K562 (cell line): ENCODE data around the gene DAO. TPM values are rescaled to one million over a fixed set of nuclear protein-coding genes. Genes with fewer than 3 reads are reported as not detected.

Experiments used
- ARHGAP35 ChIP-seq: fragments of 450-650 bp; IDR thresholded peaks from 2 replicates; pipeline ENCODE4 v1.6.1; 2018; ENCODE audit not compliant: partially characterized antibody
- CCAR2 ChIP-seq: fragments of 200-400 bp; formaldehyde crosslinking; IDR thresholded peaks from 2 replicates; pipeline ENCODE4 v1.6.1; 2017; ENCODE audit warnings: mild to moderate bottlenecking, low read depth, low read length
- CHD4 ChIP-seq: fragments of 200-600 bp; sonication (generic); IDR thresholded peaks from 3 replicates; pipeline ENCODE4 v1.6.1; 2012; ENCODE audit warnings: low read depth, mild to moderate bottlenecking, mixed read lengths, low read length, inconsistent platforms; ENCODE audit not compliant: insufficient read depth, insufficient replicate concordance, poor library complexity, severe bottlenecking
- KHSRP ChIP-seq: fragments of 450-650 bp; IDR thresholded peaks from 2 replicates; pipeline ENCODE4 v1.6.1; 2017
- MCM7 ChIP-seq, 2 experiments: fragments of 450-650 bp; IDR thresholded peaks; 2 replicates each; pipeline ENCODE4 v1.6.1; 2016 to 2018
- NELFE ChIP-seq: IDR thresholded peaks from 2 replicates; pipeline ENCODE4 v1.6.1; 2011; ENCODE audit warnings: mild to moderate bottlenecking; ENCODE audit not compliant: insufficient read depth, insufficient read length
- NFXL1 ChIP-seq: fragments of 450-650 bp; formaldehyde crosslinking; IDR thresholded peaks from 2 replicates; pipeline ENCODE4 v1.4.0; 2021; ENCODE audit warnings: mild to moderate bottlenecking
- PHB2 ChIP-seq: fragments of 450-650 bp; IDR thresholded peaks from 2 replicates; pipeline ENCODE4 v1.6.1; 2017; ENCODE audit warnings: low read depth
- POLR2AphosphoS2 ChIP-seq: IDR thresholded peaks from 2 replicates; pipeline ENCODE4 v1.6.1; 2012; ENCODE audit warnings: low read length, improper control_type of control experiment
- POLR2G ChIP-seq: fragments of 200-400 bp; formaldehyde crosslinking; IDR thresholded peaks from 2 replicates; pipeline ENCODE4 v1.6.1; 2017; ENCODE audit warnings: low read depth, mild to moderate bottlenecking, antibody characterized with exemption, low read length, moderate library complexity
- RBM34 ChIP-seq: fragments of 200-400 bp; formaldehyde crosslinking; IDR thresholded peaks from 2 replicates; pipeline ENCODE4 v1.6.1; 2018; ENCODE audit warnings: low read length, borderline replicate concordance; ENCODE audit not compliant: insufficient read depth
- RUNX1 ChIP-seq: sonication (generic); IDR thresholded peaks from 2 replicates; pipeline ENCODE4 v1.6.1; 2016; ENCODE audit warnings: antibody characterized with exemption, low read depth
- TEAD4 ChIP-seq, 2 experiments: sonication (generic) in 1 of 2; formaldehyde crosslinking in 1 of 2; IDR thresholded peaks; 2 replicates each; pipeline versions ENCODE4 v1.6.1 to v1.8.0; 2012 to 2022; ENCODE audit warnings: borderline replicate concordance in 1 of 2, inconsistent platforms in 1 of 2, low read length in 1 of 2, mild to moderate bottlenecking in 1 of 2, missing genetic modification reagents in 1 of 2
- ZFP30 ChIP-seq: fragments of 250-450 bp; sonication (Bioruptor Pico); IDR thresholded peaks from 2 replicates; pipeline ENCODE4 v1.8.0; 2022; ENCODE audit warnings: moderate library complexity, mild to moderate bottlenecking, inconsistent platforms, borderline replicate concordance
- ZNF583 ChIP-seq: fragments of 250-450 bp; sonication (Bioruptor Pico); IDR thresholded peaks from 2 replicates; pipeline ENCODE4 v1.4.0; 2020
- ZNF586 ChIP-seq: fragments of 450-650 bp; formaldehyde crosslinking; conservative IDR thresholded peaks from 2 replicates; pipeline ENCODE4 v1.4.0; 2020; ENCODE audit warnings: mild to moderate bottlenecking, moderate library complexity
- polyA plus RNA-seq, 8 experiments: library from polyadenylated mRNA; depleted of rRNA in 4 of 8; stranded (reverse) in 5 of 8; unstranded in 3 of 8; fragments of >200 nt; fragmentation: Nextera tagmentation in 2 of 8; fragmentation: Illumina TruSeq in 1 of 8; extraction: Ambion mirVana in 2 of 8; extraction: Trizol in 1 of 8; gene quantifications; 2 replicates each; pipeline versions ENCODE4 v1.2.1 to v1.2.3, GENCODE V29; 2011 to 2014; ENCODE audit warnings: inconsistent platforms in 1 of 8, missing spikeins in 1 of 8
- total RNA-seq, 7 experiments: library from RNA; depleted of rRNA in 6 of 7; stranded (reverse); fragments of >200 nt in 6 of 7; fragmentation: Illumina TruSeq in 2 of 7; extraction: Trizol in 2 of 7; gene quantifications; 2 replicates each; pipeline versions ENCODE4 v1.2.1 to v1.2.3, GENCODE V29; 2011 to 2021; ENCODE audit warnings: low replicate concordance in 1 of 7
- TF ChIP-seq, protein P1 (sequence below), 2 experiments: IDR thresholded peaks; 2 replicates each; pipeline ENCODE4 v1.6.1; 2011; ENCODE audit warnings: borderline replicate concordance in 1 of 2, control low read depth in 1 of 2, low read depth in 1 of 2, low read length in 1 of 2, mild to moderate bottlenecking in 1 of 2, mixed read lengths in 1 of 2, moderate library complexity in 1 of 2; ENCODE audit not compliant: insufficient read depth in 1 of 2, insufficient read length in 1 of 2, poor library complexity in 1 of 2, severe bottlenecking in 1 of 2; ENCODE audit errors: extremely low read depth in 1 of 2
- TF ChIP-seq, protein P2 (sequence below): IDR thresholded peaks from 2 replicates; pipeline ENCODE4 v1.6.1; 2014; ENCODE audit warnings: antibody characterized with exemption
- TF ChIP-seq, protein P3 (sequence below): fragments of 450-650 bp; IDR thresholded peaks from 2 replicates; pipeline ENCODE4 v1.6.1; 2016; ENCODE audit warnings: borderline replicate concordance
- TF ChIP-seq, protein P4 (sequence below): fragments of 250-450 bp; sonication (Bioruptor Pico); IDR thresholded peaks from 2 replicates; pipeline ENCODE4 v1.4.0; 2020
- TF ChIP-seq, protein P5 (sequence below): fragments of 450-650 bp; formaldehyde crosslinking; IDR thresholded peaks from 2 replicates; pipeline ENCODE4 v1.4.0; 2020; ENCODE audit warnings: mild to moderate bottlenecking, moderate library complexity

The DAO gene
- total and polyA plus RNA-seq, 9 of the 15 experiments (the other 6 are each of a cell fraction or from before 2014, with no cell fraction given), result not detected

DNA sequence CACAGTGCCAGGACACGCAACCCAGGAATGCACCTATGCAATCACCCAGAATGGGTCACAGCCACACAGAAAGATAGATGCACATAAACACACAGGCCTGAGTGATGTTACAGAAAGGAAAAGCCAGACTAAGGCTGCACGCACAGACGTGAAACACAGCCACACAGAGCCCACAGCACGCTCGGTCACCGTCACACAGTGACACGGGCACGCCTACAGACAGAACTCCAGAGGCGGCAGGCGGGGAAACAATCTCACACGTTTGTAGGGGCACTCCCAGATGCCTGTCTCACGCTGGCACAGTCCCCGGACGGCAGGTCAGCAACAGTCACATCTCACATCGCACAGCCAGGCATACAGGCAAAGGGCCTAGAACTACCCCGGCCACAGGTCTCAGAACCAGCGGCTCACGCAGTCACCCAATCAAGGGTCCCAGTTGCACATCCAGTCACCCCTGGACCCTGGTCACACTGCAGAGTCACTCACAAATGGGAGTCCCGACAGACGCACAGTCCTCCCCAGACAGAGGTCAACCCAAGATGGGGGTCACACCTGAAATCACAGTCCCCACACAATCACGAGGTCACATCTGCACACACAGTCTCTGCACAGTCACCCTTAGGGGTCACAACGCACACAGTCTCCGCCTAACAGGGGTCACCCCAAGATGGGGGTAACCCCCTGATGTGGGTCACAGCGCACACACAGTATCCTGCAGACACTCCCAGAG, 23.3 kb upstream of the DAO start (continued):
- TF ChIP-seq, protein P1, sequence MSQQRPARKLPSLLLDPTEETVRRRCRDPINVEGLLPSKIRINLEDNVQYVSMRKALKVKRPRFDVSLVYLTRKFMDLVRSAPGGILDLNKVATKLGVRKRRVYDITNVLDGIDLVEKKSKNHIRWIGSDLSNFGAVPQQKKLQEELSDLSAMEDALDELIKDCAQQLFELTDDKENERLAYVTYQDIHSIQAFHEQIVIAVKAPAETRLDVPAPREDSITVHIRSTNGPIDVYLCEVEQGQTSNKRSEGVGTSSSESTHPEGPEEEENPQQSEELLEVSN (IDR thresholded peaks at IDR 0.05; ENCODE audit: borderline replicate concordance in 1 of 2, extremely low read depth in 1 of 2, insufficient read depth in 1 of 2, insufficient read length in 1 of 2, low read depth in 1 of 2, low read length in 1 of 2, poor library complexity in 1 of 2, severe bottlenecking in 1 of 2), result no peak
- TF ChIP-seq, protein P2, sequence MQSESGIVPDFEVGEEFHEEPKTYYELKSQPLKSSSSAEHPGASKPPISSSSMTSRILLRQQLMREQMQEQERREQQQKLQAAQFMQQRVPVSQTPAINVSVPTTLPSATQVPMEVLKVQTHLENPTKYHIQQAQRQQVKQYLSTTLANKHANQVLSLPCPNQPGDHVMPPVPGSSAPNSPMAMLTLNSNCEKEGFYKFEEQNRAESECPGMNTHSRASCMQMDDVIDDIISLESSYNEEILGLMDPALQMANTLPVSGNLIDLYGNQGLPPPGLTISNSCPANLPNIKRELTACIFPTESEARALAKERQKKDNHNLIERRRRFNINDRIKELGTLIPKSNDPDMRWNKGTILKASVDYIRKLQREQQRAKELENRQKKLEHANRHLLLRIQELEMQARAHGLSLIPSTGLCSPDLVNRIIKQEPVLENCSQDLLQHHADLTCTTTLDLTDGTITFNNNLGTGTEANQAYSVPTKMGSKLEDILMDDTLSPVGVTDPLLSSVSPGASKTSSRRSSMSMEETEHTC, result no peak
- TF ChIP-seq ZNF586 (no peak), ARHGAP35 (peak; percentile 13), ZNF583 (CRISPR knock-in tag) (no peak), NFXL1 (no peak), RUNX1 (no peak), PHB2 (no peak), TEAD4 (IDR thresholded peaks at IDR 0.05; ENCODE audit: low read length) (peak; percentile 53; the same call in 1 of the 2 replicates), TEAD4 (CRISPR knock-in tag; IDR thresholded peaks at IDR 0.05; ENCODE audit: borderline replicate concordance) (no peak), KHSRP (no peak), ZFP30 (CRISPR knock-in tag) (no peak), RBM34 (no peak), CHD4 (no peak), NELFE (no peak), POLR2G (no peak), MCM7 (IDR thresholded peaks at IDR 0.05) (no peak), POLR2AphosphoS2 (no peak), CCAR2 (no peak)
- TF ChIP-seq, protein P3, sequence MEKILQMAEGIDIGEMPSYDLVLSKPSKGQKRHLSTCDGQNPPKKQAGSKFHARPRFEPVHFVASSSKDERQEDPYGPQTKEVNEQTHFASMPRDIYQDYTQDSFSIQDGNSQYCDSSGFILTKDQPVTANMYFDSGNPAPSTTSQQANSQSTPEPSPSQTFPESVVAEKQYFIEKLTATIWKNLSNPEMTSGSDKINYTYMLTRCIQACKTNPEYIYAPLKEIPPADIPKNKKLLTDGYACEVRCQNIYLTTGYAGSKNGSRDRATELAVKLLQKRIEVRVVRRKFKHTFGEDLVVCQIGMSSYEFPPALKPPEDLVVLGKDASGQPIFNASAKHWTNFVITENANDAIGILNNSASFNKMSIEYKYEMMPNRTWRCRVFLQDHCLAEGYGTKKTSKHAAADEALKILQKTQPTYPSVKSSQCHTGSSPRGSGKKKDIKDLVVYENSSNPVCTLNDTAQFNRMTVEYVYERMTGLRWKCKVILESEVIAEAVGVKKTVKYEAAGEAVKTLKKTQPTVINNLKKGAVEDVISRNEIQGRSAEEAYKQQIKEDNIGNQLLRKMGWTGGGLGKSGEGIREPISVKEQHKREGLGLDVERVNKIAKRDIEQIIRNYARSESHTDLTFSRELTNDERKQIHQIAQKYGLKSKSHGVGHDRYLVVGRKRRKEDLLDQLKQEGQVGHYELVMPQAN, result peak; percentile 26; the same call in 1 of the 2 replicates
- TF ChIP-seq, protein P4, sequence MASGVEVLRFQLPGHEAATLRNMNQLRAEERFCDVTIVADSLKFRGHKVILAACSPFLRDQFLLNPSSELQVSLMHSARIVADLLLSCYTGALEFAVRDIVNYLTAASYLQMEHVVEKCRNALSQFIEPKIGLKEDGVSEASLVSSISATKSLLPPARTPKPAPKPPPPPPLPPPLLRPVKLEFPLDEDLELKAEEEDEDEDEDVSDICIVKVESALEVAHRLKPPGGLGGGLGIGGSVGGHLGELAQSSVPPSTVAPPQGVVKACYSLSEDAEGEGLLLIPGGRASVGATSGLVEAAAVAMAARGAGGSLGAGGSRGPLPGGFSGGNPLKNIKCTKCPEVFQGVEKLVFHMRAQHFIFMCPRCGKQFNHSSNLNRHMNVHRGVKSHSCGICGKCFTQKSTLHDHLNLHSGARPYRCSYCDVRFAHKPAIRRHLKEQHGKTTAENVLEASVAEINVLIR, result no peak
- TF ChIP-seq, protein P5, sequence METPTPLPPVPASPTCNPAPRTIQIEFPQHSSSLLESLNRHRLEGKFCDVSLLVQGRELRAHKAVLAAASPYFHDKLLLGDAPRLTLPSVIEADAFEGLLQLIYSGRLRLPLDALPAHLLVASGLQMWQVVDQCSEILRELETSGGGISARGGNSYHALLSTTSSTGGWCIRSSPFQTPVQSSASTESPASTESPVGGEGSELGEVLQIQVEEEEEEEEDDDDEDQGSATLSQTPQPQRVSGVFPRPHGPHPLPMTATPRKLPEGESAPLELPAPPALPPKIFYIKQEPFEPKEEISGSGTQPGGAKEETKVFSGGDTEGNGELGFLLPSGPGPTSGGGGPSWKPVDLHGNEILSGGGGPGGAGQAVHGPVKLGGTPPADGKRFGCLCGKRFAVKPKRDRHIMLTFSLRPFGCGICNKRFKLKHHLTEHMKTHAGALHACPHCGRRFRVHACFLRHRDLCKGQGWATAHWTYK (CRISPR knock-in tag), result 0 out of 2 replicates have a peak, but pooled peaks have one; percentile 20
